ENCODE measurements around the gene CWF19L1. TPM values are rescaled to one million over a fixed set of nuclear protein-coding genes. Genes with fewer than 3 reads are reported as not detected.

CWF19L1 gene
- polyA plus RNA-seq, 1 donor = 23.4 TPM

Other genes starting within 250 kb of the CWF19L1 start
- not detected for gene CPN1, start 185.8 kb downstream of the CWF19L1 start, polyA plus RNA-seq (ENCODE audit: insufficient read length)
- gene ERLIN1, start 81.6 kb downstream of the CWF19L1 start, polyA plus RNA-seq (ENCODE audit: insufficient read length) = 33.2 TPM
- 13.6 TPM for gene CHUK, start 38.0 kb downstream of the CWF19L1 start, polyA plus RNA-seq (ENCODE audit: insufficient read length)
- gene BLOC1S2, start 19.0 kb upstream of the CWF19L1 start, polyA plus RNA-seq (ENCODE audit: insufficient read length) = 22.0 TPM
- gene PKD2L1, start 62.6 kb upstream of the CWF19L1 start, polyA plus RNA-seq (ENCODE audit: insufficient read length) = not detected
- 28.1 TPM for gene SCD, start 79.6 kb upstream of the CWF19L1 start, polyA plus RNA-seq (ENCODE audit: insufficient read length)
- 0.09 TPM for gene WNT8B, start 195.4 kb upstream of the CWF19L1 start, polyA plus RNA-seq (ENCODE audit: insufficient read length)